ENCODE data around the gene SART1.
A peak's percentile ranks its signal among the peaks of the same experiment; 100 is the strongest.
"Not testable (repeated sequence)": the region's sequence is repeated elsewhere in the genome, so short reads cannot be mapped to it uniquely, and the experiment has no call there.

SART1 gene

GRCh38 chr11:65937766-65938165, 23.8 kb upstream of the SART1 start:
- no peak for DNase-seq

GRCh38 chr11:65941720-65942310, 19.7 kb upstream of the SART1 start:
- DNase-seq = no peak

- no peak for DNase-seq
These were observed 19.0 kb upstream of the SART1 start for GRCh38 chr11:65942531-65942930.

- DNase-seq = no peak
These were observed 17.3 kb upstream of the SART1 start for GRCh38 chr11:65944191-65944590.

- DNase-seq = no peak
These were observed 16.8 kb upstream of the SART1 start for GRCh38 chr11:65944767-65945166.

- no peak for DNase-seq
These were observed 16.1 kb upstream of the SART1 start, which contains the start of gene TSGA10IP for GRCh38 chr11:65945430-65945911. Gene TSGA10IP, plus strand, starts transcription at chr11:65945480. Its CDS starts 196 bp downstream, at chr11:65945676.

GRCh38 chr11:65945941-65946558, 15.5 kb upstream of the SART1 start:
- DNase-seq = no peak

- no peak for DNase-seq
These were observed 14.9 kb upstream of the SART1 start for GRCh38 chr11:65946655-65947054.

- DNase-seq = no peak
These were observed 14.4 kb upstream of the SART1 start for GRCh38 chr11:65947133-65947532.

- DNase-seq = no peak
These were observed 13.9 kb upstream of the SART1 start for GRCh38 chr11:65947603-65948125.

GRCh38 chr11:65950711-65951110, 10.8 kb upstream of the SART1 start:
- DNase-seq = not testable (repeated sequence)

- DNase-seq = not testable (repeated sequence)
These were observed 9.9 kb upstream of the SART1 start for GRCh38 chr11:65951641-65952040.

- DNase-seq = no peak
These were observed 9.4 kb upstream of the SART1 start for GRCh38 chr11:65952052-65952521.

GRCh38 chr11:65953471-65953870, 8.1 kb upstream of the SART1 start:
- no peak for DNase-seq

GRCh38 chr11:65954771-65955170, 6.8 kb upstream of the SART1 start:
- DNase-seq = no peak

GRCh38 chr11:65958291-65958690, 3.2 kb upstream of the SART1 start:
- no peak for DNase-seq

GRCh38 chr11:65958774-65959420, 2.6 kb upstream of the SART1 start:
- DNase-seq = peak; percentile 5

GRCh38 chr11:65960824-65961266, 689 bp upstream of the SART1 start:
- DNase-seq = no peak

GRCh38 chr11:65962141-65962564, 619 bp downstream of the SART1 start:
- no peak for DNase-seq

GRCh38 chr11:65964906-65965305, 3.4 kb downstream of the SART1 start:
- no peak for DNase-seq

GRCh38 chr11:65965986-65966762, 4.6 kb downstream of the SART1 start:
- DNase-seq = no peak

GRCh38 chr11:65967329-65967934, 5.9 kb downstream of the SART1 start:
- DNase-seq = no peak
